Transverse colon (tissue), 4 donors: ENCODE results near the gene ACAN. TPM values are rescaled to one million over a fixed set of nuclear protein-coding genes. Genes with fewer than 3 reads are reported as not detected.

Experiments used
- DNase-seq: peaks from one replicate; pipeline ENCODE4 v3.0.0-alpha.2; 2019
- H3K27ac ChIP-seq, 4 donors: fragments of 200-600 bp; sonication (generic); 2 replicates each; pipeline ENCODE4 v1.5.1; 2016 to 2018; ENCODE audit warnings: inconsistent platforms in 4 of 4
- H3K27me3 ChIP-seq: fragments of 200-600 bp; sonication (generic); 2 replicates; pipeline ENCODE4 v1.5.1; 2017; ENCODE audit warnings: inconsistent platforms
- H3K36me3 ChIP-seq, 4 donors: fragments of 200-600 bp; sonication (generic); 2 replicates each; pipeline ENCODE4 v1.5.1; 2017 to 2019; ENCODE audit warnings: inconsistent platforms in 4 of 4
- H3K4me1 ChIP-seq, 4 donors: fragments of 200-600 bp; sonication (generic); 2 replicates each; pipeline ENCODE4 v1.5.1; 2017 to 2020; ENCODE audit warnings: inconsistent platforms in 4 of 4
- H3K4me3 ChIP-seq, 4 donors: fragments of 200-600 bp; sonication (generic); 1 replicate in 1 of 4; 2 replicates in 3 of 4; pipeline versions ENCODE4 v1.5.1 to v1.6.1; 2017 to 2019; ENCODE audit warnings: inconsistent platforms in 4 of 4
- H3K9me3 ChIP-seq, 2 donors: fragments of 200-600 bp; sonication (generic); 2 replicates each; pipeline ENCODE4 v1.5.1; 2017 to 2019; ENCODE audit warnings: inconsistent platforms in 2 of 2
- CTCF ChIP-seq, 5 experiments: fragments of 200-600 bp in 3 of 5; fragments of 450-650 bp in 2 of 5; sonication (generic) in 3 of 5; IDR thresholded peaks; 1 replicate in 2 of 5; 2 replicates in 3 of 5; pipeline ENCODE4 v1.5.1; 2016 to 2017; ENCODE audit warnings: antibody characterized with exemption in 5 of 5, inconsistent platforms in 3 of 5, mild to moderate bottlenecking in 2 of 5, moderate library complexity in 1 of 5
- EP300 ChIP-seq: sonication (generic); formaldehyde crosslinking; IDR thresholded peaks from one replicate; pipeline ENCODE4 v1.6.1; 2017; ENCODE audit warnings: antibody characterized with exemption, low read depth
- POLR2A ChIP-seq: fragments of 450-650 bp; IDR thresholded peaks from one replicate; pipeline ENCODE4 v1.6.1; 2016; ENCODE audit warnings: antibody characterized with exemption, mild to moderate bottlenecking, moderate library complexity
- POLR2AphosphoS5 ChIP-seq, 3 donors: sonication (generic); formaldehyde crosslinking; IDR thresholded peaks; one replicate each; pipeline ENCODE4 v1.6.1; 2016; ENCODE audit warnings: antibody characterized with exemption in 3 of 3
- WGBS, 2 donors: methylation state at CpG; one replicate each; pipeline ENCODE4 v1.1.5; 2018; ENCODE audit warnings: low coverage in 1 of 2; 5-methylcytosine and 5-hydroxymethylcytosine counted together
- in situ Hi-C, 4 donors: fragments of 200-750 bp; cut with MboI; loops; one replicate each; pipeline versions ENCODE4 v1.15.0 to v1.15.1; 2017; ENCODE audit warnings: low sequenced_read_pairs in 3 of 4, low pct_ligation_motif_present in 1 of 4, low pct_unique_long_range_greater_than_20kb in 1 of 4
- intact Hi-C: fragments of 100-400 bp; cut with DNase I; formaldehyde crosslinking; loops from one replicate; pipeline ENCODE4 v1.15.1; 2023; ENCODE audit warnings: low total_unique reads
- total RNA-seq, 4 donors: library from RNA; depleted of rRNA; stranded (reverse); fragments of >200 nt; gene quantifications; one replicate each; pipeline ENCODE4 v1.1.0, GENCODE V29; 2016

ACAN gene
- total RNA-seq, 4 donors from 2014 or later, result 0.14 TPM; not detected in 3

GRCh38 chr15:88872106-88872505, 68.9 kb downstream of the ACAN start:
- in situ Hi-C loops (no loop called here), intact Hi-C loops (no loop called here)
- no peaks in the 10 kb centered on the region for H3K4me1 ChIP-seq
- H3K9me3 ChIP-seq, result no peaks in the 10 kb centered on the region
- 70 to 83% methylated on average over 1 to 6 of the region's 6 CpGs for WGBS, 2 donors
- no peak overlapping the region for H3K27ac ChIP-seq
- no peak for DNase-seq
- no peak for TF ChIP-seq EP300
- H3K4me3 ChIP-seq, result no peak overlapping the region
- peaks cover 6% of the 10 kb centered on the region for H3K27me3 ChIP-seq
- no peaks in the 10 kb centered on the region for H3K36me3 ChIP-seq

GRCh38 chr15:88872706-88873105, 69.5 kb downstream of the ACAN start:
- TF ChIP-seq POLR2AphosphoS5 (IDR thresholded peaks at IDR 0.05) (no peak), CTCF (IDR thresholded peaks at IDR 0.05) (no peak), EP300 (no peak)
- no peak overlapping the region for H3K4me3 ChIP-seq

GRCh38 chr15:88873786-88874185, 70.5 kb downstream of the ACAN start:
- DNase-seq, result no peak

More at GRCh38 chr15:88872706-88873105, 69.5 kb downstream of the ACAN start:
- in situ Hi-C loops (no loop called here), intact Hi-C loops (no loop called here)
- H3K9me3 ChIP-seq, result no peaks in the 10 kb centered on the region
- DNase-seq, result no peak
- H3K36me3 ChIP-seq, result no peaks in the 10 kb centered on the region
- H3K4me1 ChIP-seq, result no peaks in the 10 kb centered on the region
- H3K27me3 ChIP-seq, result peaks cover 6% of the 10 kb centered on the region
- 43% methylated on average over 9 of the region's 9 CpGs; no CpG with 5 or more reads in 1 of the 2 donors for WGBS, 2 donors
- no peak overlapping the region for H3K27ac ChIP-seq

GRCh38 chr15:88874275-88874674, 71.0 kb downstream of the ACAN start:
- Histone ChIP-seq H3K36me3 (no peaks in the 10 kb centered on the region), H3K4me3 (no peak overlapping the region), H3K27ac (no peak overlapping the region), H3K4me1 (no peaks in the 10 kb centered on the region), H3K27me3 (peaks cover 6% of the 10 kb centered on the region), H3K9me3 (no peaks in the 10 kb centered on the region)
- no peak for DNase-seq
- TF ChIP-seq POLR2A (no peak), EP300 (no peak), POLR2AphosphoS5 (IDR thresholded peaks at IDR 0.05) (no peak), CTCF (IDR thresholded peaks at IDR 0.05) (no peak)
- WGBS, 2 donors, result 86 to 88% methylated on average over 2 to 15 of the region's 15 CpGs
- intact Hi-C loops, result no loop called here
- in situ Hi-C loops, result no loop called here

More at GRCh38 chr15:88873786-88874185, 70.5 kb downstream of the ACAN start:
- Histone ChIP-seq H3K4me1 (no peaks in the 10 kb centered on the region), H3K4me3 (no peak overlapping the region), H3K27me3 (peaks cover 6% of the 10 kb centered on the region), H3K36me3 (no peaks in the 10 kb centered on the region), H3K9me3 (no peaks in the 10 kb centered on the region), H3K27ac (no peak overlapping the region)
- WGBS, 2 donors, result 90% methylated on average over 11 of the region's 13 CpGs; no CpG with 5 or more reads in 1 of the 2 donors
- intact Hi-C loops, result no loop called here
- in situ Hi-C loops, result no loop called here
- no peak for TF ChIP-seq POLR2A
- no peak for TF ChIP-seq POLR2AphosphoS5 (IDR thresholded peaks at IDR 0.05)
- TF ChIP-seq EP300, result no peak
- no peak for TF ChIP-seq CTCF (IDR thresholded peaks at IDR 0.05)

GRCh38 chr15:88874684-88875083, 71.4 kb downstream of the ACAN start:
- Histone ChIP-seq H3K27ac (no peak overlapping the region), H3K36me3 (no peaks in the 10 kb centered on the region), H3K9me3 (no peaks in the 10 kb centered on the region), H3K4me3 (no peak overlapping the region), H3K4me1 (no peaks in the 10 kb centered on the region), H3K27me3 (peaks cover 6% of the 10 kb centered on the region)
- intact Hi-C loops (no loop called here), in situ Hi-C loops (no loop called here)
- 44% methylated on average over 1 to 6 of the region's 6 CpGs for WGBS, 2 donors
- TF ChIP-seq POLR2A (no peak), EP300 (no peak), CTCF (IDR thresholded peaks at IDR 0.05) (no peak), POLR2AphosphoS5 (IDR thresholded peaks at IDR 0.05) (no peak)
- DNase-seq, result no peak
